ENCODE results near the gene TMEM19.

DNA sequence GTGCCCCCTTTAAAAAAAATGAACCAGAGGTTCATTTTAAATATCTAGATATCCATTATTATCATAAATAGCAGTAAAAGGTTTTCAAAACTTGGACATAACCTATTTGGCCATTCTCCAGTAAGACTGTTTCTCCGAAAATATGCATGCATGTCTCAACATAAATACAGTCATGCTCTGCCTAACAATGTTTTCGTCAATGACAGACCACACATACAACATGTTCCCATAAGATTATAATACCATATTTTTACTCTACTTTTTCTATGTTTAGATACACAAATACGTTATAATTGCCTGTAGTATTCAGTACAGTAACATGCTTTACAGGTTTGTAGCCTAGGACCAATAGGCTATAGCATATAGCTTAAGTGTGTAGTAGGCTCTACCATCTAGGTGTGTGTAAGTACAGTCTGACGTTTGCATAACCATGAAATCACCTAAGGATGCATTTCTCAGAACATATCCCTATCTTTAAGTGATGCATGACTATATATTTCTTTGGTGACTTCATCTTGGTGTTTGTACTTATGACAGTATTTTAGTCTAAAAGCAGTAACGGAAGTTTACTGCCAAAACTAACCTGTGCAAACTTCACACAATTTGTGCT, 3.2 kb downstream of the TMEM19 start:
- TF ChIP-seq, protein P1, sequence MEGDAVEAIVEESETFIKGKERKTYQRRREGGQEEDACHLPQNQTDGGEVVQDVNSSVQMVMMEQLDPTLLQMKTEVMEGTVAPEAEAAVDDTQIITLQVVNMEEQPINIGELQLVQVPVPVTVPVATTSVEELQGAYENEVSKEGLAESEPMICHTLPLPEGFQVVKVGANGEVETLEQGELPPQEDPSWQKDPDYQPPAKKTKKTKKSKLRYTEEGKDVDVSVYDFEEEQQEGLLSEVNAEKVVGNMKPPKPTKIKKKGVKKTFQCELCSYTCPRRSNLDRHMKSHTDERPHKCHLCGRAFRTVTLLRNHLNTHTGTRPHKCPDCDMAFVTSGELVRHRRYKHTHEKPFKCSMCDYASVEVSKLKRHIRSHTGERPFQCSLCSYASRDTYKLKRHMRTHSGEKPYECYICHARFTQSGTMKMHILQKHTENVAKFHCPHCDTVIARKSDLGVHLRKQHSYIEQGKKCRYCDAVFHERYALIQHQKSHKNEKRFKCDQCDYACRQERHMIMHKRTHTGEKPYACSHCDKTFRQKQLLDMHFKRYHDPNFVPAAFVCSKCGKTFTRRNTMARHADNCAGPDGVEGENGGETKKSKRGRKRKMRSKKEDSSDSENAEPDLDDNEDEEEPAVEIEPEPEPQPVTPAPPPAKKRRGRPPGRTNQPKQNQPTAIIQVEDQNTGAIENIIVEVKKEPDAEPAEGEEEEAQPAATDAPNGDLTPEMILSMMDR (IDR thresholded peaks at IDR 0.05; ENCODE audit: insufficient read depth, low read depth, low read length): no peak
- TF ChIP-seq EZH2 (IDR thresholded peaks at IDR 0.05; ENCODE audit: insufficient read depth, low read length): no peak
